Measurements from ENCODE around the gene RUNDC1.
A peak's percentile ranks its signal among the peaks of the same experiment; 100 is the strongest.

RUNDC1 gene

DNA sequence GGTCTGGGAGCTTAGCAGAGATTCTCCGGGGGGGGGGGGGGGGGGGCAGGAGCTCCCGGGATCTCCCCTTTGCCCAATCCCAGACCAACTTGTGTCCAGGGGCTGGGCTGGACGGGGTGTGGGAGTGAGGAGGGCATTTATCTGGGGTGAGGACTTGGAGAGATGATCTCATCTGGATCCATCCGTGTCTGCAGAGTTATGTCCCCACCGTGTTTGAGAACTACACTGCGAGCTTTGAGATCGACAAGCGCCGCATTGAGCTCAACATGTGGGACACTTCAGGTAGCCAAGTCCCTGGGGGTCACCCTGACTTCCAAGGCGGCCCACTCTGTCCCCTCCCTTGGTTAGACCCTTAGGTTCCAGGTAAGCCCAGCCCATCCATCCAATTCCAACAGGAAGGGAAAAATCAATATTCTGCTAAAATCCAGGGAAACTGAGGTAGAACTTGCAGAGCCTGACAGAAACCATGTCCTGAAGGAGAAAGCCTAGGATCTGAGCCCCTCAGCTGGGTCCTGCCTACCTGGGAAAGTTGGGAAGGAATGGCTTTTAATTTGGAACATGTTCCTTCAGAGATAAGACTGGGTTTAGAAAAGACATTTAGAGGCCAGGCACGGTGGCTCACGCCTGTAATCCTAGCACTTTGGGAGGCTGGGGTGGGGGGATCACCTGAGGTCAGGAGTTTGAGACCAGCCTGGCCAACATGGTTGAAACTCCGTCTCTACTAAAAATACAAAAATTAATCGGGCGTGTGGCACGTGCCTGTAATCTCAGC lies 45.6 kb downstream of the RUNDC1 start:
- H3K36me3 Mint-ChIP-seq (ENCODE audit: low read depth), result no peaks in the 10 kb centered on the region
- TF ChIP-seq, protein P1, sequence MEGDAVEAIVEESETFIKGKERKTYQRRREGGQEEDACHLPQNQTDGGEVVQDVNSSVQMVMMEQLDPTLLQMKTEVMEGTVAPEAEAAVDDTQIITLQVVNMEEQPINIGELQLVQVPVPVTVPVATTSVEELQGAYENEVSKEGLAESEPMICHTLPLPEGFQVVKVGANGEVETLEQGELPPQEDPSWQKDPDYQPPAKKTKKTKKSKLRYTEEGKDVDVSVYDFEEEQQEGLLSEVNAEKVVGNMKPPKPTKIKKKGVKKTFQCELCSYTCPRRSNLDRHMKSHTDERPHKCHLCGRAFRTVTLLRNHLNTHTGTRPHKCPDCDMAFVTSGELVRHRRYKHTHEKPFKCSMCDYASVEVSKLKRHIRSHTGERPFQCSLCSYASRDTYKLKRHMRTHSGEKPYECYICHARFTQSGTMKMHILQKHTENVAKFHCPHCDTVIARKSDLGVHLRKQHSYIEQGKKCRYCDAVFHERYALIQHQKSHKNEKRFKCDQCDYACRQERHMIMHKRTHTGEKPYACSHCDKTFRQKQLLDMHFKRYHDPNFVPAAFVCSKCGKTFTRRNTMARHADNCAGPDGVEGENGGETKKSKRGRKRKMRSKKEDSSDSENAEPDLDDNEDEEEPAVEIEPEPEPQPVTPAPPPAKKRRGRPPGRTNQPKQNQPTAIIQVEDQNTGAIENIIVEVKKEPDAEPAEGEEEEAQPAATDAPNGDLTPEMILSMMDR (IDR thresholded peaks at IDR 0.05; ENCODE audit: unreplicated experiment in 3 of 3), result no peak
- peak overlapping the region in 2 of 3 experiments; percentile 61 to 89 for H3K27ac Mint-ChIP-seq
- H3K9me3 Mint-ChIP-seq, result no peaks in the 10 kb centered on the region
- no peaks in the 10 kb centered on the region for H3K27me3 Mint-ChIP-seq (ENCODE audit: low read depth)
- H3K4me3 Mint-ChIP-seq, result peak overlapping the region; percentile 93 to 94 (median 94)
- peaks cover 36% of the 10 kb centered on the region for H3K4me1 Mint-ChIP-seq

DNA sequence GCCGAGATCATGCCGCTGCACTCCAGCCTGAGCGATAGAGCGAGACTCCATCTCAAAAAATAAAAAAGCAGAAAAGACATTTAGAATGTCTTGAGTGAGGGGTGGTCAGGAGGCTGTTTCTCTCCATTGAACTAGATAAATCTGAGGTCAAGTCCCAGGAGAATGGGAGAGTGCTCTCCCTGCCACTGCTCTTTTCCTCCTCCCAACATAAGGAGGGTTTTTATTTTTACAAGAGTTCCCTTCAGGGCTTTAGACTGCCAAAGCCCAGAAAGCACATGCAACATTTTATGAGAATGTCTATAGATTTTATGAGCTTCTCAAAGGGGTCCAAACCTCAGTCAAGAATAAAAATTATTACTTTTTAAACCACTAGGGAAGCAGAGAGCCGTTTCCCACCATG lies 46.2 kb downstream of the RUNDC1 start:
- Mint-ChIP-seq H3K4me3 (peak overlapping the region; percentile 76), H3K4me1 (peaks cover 36% of the 10 kb centered on the region), H3K27ac (peak overlapping the region; percentile 59 to 79 (median 61)), H3K27me3 (ENCODE audit: low read depth) (no peaks in the 10 kb centered on the region), H3K36me3 (ENCODE audit: low read depth) (no peaks in the 10 kb centered on the region), H3K9me3 (no peaks in the 10 kb centered on the region)
- TF ChIP-seq, protein P1 (IDR thresholded peaks at IDR 0.05; ENCODE audit: unreplicated experiment in 3 of 3), result no peak

DNA sequence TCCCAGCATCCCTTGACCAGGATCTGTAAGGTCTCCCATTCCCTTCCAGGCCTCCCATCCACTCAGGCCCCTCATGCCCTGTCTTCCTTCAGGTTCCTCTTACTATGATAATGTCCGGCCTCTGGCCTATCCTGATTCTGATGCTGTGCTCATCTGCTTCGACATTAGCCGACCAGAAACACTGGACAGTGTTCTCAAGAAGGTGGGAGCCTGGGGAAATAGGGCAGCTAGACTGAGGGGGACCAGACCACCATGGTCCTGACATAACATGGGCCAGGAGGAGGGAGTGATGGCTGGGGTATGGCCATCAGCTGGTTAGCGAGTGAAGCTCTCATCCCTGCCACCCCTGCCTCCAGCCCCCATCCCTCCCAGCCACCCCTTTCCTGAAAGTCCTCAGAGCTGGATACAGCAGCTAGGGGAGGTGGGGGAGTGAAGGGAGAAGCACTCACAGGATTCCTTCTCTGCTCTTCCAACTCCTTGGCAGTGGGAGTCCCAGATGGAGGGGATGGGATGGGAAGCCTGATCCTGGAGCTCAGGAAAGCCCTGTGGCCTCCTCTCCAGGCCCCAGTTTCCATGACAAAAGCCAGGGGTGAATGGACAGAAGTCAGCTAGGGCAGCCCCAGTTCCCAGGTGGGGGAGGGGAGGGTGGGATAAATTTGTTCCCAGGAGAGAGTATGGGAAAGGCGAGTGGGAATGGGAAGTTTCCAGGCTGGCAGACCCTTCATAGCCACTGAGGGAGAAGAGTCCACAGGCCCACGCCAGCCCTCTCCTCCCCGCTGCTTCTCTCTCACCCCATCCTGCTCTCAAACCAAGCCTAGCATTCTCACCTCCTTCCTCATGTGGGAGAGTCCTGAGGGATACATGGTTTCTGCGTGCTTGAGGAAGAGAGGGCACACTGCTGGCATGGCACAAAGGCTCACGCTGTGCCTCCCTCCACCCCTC lies 47.0 kb downstream of the RUNDC1 start:
- Mint-ChIP-seq H3K27me3 (ENCODE audit: low read depth) (no peaks in the 10 kb centered on the region), H3K4me3 (peak overlapping the region; percentile 58 to 76 (median 69)), H3K36me3 (ENCODE audit: low read depth) (no peaks in the 10 kb centered on the region), H3K27ac (peak overlapping the region; percentile 59 to 79 (median 61)), H3K9me3 (no peaks in the 10 kb centered on the region), H3K4me1 (peaks cover 36% of the 10 kb centered on the region)
- TF ChIP-seq, protein P1 (IDR thresholded peaks at IDR 0.05; ENCODE audit: unreplicated experiment in 3 of 3), result no peak

DNA sequence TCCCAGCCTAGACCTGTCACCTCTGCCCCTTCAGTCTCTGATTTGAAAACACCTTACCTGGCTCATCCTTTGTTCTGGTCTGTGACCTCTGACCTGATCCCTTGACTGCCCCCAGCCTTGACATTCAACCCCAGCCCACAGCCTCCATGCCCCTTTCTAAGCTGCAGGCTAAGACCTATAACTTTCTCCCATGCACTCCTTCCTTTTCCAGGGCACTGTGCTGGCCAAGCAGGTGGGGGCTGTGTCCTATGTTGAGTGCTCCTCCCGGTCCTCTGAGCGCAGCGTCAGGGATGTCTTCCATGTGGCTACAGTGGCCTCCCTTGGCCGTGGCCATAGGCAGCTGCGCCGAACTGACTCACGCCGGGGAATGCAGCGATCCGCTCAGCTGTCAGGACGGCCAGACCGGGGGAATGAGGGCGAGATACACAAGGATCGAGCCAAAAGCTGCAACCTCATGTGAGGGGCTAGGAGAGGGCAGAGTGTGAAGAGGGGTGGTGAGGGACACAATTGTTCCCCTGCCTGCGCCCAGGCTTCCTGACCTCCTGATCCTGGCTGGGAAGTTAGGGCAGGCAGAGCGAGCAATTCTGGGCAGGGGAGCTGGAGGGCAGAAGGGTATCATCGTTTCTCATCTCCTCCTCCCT lies 48.0 kb downstream of the RUNDC1 start:
- Mint-ChIP-seq H3K27me3 (ENCODE audit: low read depth) (no peaks in the 10 kb centered on the region), H3K9me3 (no peaks in the 10 kb centered on the region), H3K36me3 (ENCODE audit: low read depth) (no peaks in the 10 kb centered on the region), H3K4me3 (peak overlapping the region in 1 of 3 experiments; percentile 21), H3K27ac (peak overlapping the region in 1 of 3 experiments; percentile 10), H3K4me1 (peaks cover 36% of the 10 kb centered on the region)
- TF ChIP-seq, protein P1 (IDR thresholded peaks at IDR 0.05; ENCODE audit: unreplicated experiment in 3 of 3), result no peak

DNA sequence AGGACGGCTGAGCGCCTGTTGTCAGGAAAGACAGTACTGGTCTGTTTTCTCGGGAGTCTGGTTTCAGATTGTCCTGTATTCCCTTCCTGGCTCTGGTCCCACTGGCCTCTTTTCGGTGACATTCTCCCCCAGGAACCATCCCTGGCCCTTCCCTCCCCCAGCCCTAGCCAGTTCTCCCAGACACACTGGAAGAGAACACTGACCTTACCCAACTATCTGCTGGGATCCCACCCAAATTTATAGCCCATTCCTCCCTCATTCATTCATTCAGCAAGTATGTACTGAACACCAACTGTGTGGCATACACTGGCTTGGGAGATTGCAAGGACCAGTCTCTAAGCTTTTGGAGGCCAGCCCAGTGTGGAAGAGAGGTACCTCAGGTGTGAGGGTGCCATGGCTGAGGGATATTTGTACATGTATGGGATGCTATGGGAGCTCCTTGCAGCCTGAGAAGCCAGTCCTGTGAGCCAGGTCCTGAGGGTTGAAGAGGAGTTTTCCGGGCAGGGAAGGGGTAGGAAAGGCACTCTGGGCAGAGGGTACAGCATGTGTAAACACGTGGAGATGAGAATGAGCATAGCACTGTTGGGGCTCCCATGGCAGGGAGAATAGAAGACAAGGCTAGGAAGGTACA lies 49.9 kb downstream of the RUNDC1 start:
- H3K9me3 Mint-ChIP-seq, result no peaks in the 10 kb centered on the region
- no peak overlapping the region for H3K4me3 Mint-ChIP-seq
- peaks cover 43% of the 10 kb centered on the region for H3K4me1 Mint-ChIP-seq
- no peaks in the 10 kb centered on the region for H3K27me3 Mint-ChIP-seq (ENCODE audit: low read depth)
- H3K27ac Mint-ChIP-seq, result no peak overlapping the region
- TF ChIP-seq, protein P1 (IDR thresholded peaks at IDR 0.05; ENCODE audit: unreplicated experiment in 3 of 3), result no peak
- H3K36me3 Mint-ChIP-seq (ENCODE audit: low read depth), result no peaks in the 10 kb centered on the region

Data from nephron (organoid).